Measurements from ENCODE around the gene RGN. TPM values are rescaled to one million over a fixed set of nuclear protein-coding genes. Genes with fewer than 3 reads are reported as not detected.

RGN gene
- 0.24 and 0.43 TPM in 2 replicates for total RNA-seq

DNA sequence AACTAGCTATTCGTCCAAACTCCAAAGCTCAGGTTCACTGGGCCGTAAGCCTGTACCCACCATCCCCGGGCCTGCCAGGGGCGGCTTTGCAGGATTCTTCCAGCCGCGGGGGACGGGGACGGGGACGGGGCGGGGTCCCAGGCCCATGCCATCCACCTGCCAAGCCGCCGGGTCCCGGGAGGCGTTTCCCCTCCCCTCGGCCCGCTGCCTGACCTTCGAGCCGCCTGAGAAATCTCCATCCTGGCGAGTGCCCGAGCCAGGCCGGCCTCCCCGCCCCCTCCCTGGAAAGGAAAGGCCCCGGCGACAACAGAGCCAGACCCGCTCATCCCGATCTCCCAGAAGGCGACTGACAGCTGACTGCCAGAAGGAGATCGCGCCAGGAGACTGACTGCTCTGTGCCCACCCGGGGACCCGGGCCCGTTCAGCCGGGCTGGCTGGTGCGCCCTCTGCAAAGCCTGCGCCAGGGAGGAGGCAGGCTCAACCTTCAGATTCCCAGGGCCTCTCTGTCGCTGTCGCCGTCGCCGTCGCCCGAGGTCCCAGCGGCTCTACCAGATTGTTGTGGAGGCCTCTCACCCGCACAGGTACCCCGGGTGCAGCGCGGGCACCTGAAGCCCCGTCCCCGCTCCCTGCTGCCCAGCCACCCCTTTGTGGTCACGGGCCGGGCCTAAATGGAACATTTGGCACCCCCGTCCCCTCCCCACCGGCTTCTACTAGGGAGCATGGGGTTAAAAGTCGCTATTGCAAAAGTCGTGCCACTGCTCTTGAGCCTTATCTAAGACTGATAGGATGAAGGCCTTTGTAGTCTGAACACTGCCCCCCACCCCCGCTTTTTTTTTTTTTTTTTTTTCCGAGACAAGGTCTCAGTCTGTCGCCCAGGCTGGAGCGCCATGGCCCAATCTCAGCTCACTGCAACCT lies at the start of gene RGN:
TSS of gene RGN (plus strand) at position 315 of the 915 bp plus-strand sequence. CDS start 2,702 bp downstream, outside the sequence.

Other genes starting within 250 kb of the RGN start
- 14.9 and 17.6 TPM in 2 replicates for gene RP2, start 241.4 kb upstream of the RGN start, total RNA-seq
- gene JADE3, start 166.0 kb upstream of the RGN start, total RNA-seq, result 6.7 and 6.8 TPM in 2 replicates
- gene NDUFB11, start 66.3 kb downstream of the RGN start, total RNA-seq, result 43.3 and 45.5 TPM in 2 replicates
- gene RBM10, start 66.8 kb downstream of the RGN start, total RNA-seq, result 29.0 and 43.4 TPM in 2 replicates
- gene UBA1, start 115.4 kb downstream of the RGN start, total RNA-seq, result 84.0 and 118 TPM in 2 replicates
- 102 and 118 TPM in 2 replicates for gene CDK16, start 140.2 kb downstream of the RGN start, total RNA-seq
- 5.8 and 18.3 TPM in 2 replicates for gene USP11, start 154.6 kb downstream of the RGN start, total RNA-seq